WTC11 (cell line): ENCODE results near the gene EME1. TPM values are rescaled to one million over a fixed set of nuclear protein-coding genes. Genes with fewer than 3 reads are reported as not detected.
A peak's percentile ranks its signal among the peaks of the same experiment; 100 is the strongest.

Experiments used
- ATF1 ChIP-seq: sonication (generic); formaldehyde crosslinking; IDR thresholded peaks from 2 replicates; pipeline ENCODE4 v1.8.1; 2023; ENCODE audit warnings: mild to moderate bottlenecking, moderate library complexity, missing genetic modification reagents
- ATF3 ChIP-seq: sonication (generic); formaldehyde crosslinking; conservative IDR thresholded peaks from 2 replicates; pipeline ENCODE4 v1.8.1; 2022; ENCODE audit warnings: mild to moderate bottlenecking, missing genetic modification reagents
- CREM ChIP-seq: sonication (generic); formaldehyde crosslinking; IDR thresholded peaks from 2 replicates; pipeline ENCODE4 v1.8.1; 2022; ENCODE audit warnings: mild to moderate bottlenecking, missing genetic modification reagents, moderate library complexity
- CTCF ChIP-seq: fragments of 200-600 bp; IDR thresholded peaks from 2 replicates; pipeline ENCODE4 v1.8.0; 2022; ENCODE audit warnings: antibody characterized with exemption
- E2F4 ChIP-seq: sonication (generic); formaldehyde crosslinking; IDR thresholded peaks from 2 replicates; pipeline ENCODE4 v1.8.1; 2022; ENCODE audit warnings: low read depth, mild to moderate bottlenecking, moderate library complexity, missing genetic modification reagents, borderline replicate concordance
- ELF4 ChIP-seq: sonication (generic); formaldehyde crosslinking; IDR thresholded peaks from 2 replicates; pipeline ENCODE4 v1.8.1; 2022; ENCODE audit warnings: low read depth, mild to moderate bottlenecking, moderate library complexity, missing genetic modification reagents
- ERG ChIP-seq: fragments of 250-450 bp; sonication (Bioruptor Pico); IDR thresholded peaks from 2 replicates; pipeline ENCODE4 v1.8.0; 2021; ENCODE audit warnings: mild to moderate bottlenecking
- ESRRA ChIP-seq: sonication (generic); formaldehyde crosslinking; IDR thresholded peaks from 2 replicates; pipeline ENCODE4 v1.8.1; 2022; ENCODE audit warnings: mild to moderate bottlenecking, missing genetic modification reagents, borderline replicate concordance
- ETV6 ChIP-seq: sonication (generic); formaldehyde crosslinking; IDR thresholded peaks from 2 replicates; pipeline ENCODE4 v1.8.1; 2022; ENCODE audit warnings: mild to moderate bottlenecking, missing genetic modification reagents
- FOXK1 ChIP-seq: sonication (generic); formaldehyde crosslinking; IDR thresholded peaks from 2 replicates; pipeline ENCODE4 v1.8.0; 2022; ENCODE audit warnings: mild to moderate bottlenecking, moderate library complexity, missing genetic modification reagents
- GABPB1 ChIP-seq: sonication (generic); formaldehyde crosslinking; IDR thresholded peaks from 2 replicates; pipeline ENCODE4 v1.8.1; 2023; ENCODE audit warnings: mild to moderate bottlenecking, missing genetic modification reagents
- KAT7 ChIP-seq: sonication (generic); formaldehyde crosslinking; IDR thresholded peaks from 2 replicates; pipeline ENCODE4 v1.8.1; 2023; ENCODE audit warnings: missing genetic modification reagents, mild to moderate bottlenecking, borderline replicate concordance
- MAX ChIP-seq: sonication (generic); formaldehyde crosslinking; IDR thresholded peaks from 2 replicates; pipeline ENCODE4 v1.8.0; 2022; ENCODE audit warnings: mild to moderate bottlenecking, missing genetic modification reagents
- NFATC4 ChIP-seq: fragments of 250-450 bp; sonication (Bioruptor Pico); IDR thresholded peaks from 2 replicates; pipeline ENCODE4 v1.9.0; 2021; ENCODE audit warnings: mild to moderate bottlenecking
- NFE2L1 ChIP-seq: sonication (generic); formaldehyde crosslinking; IDR thresholded peaks from 2 replicates; pipeline ENCODE4 v1.8.1; 2023; ENCODE audit warnings: missing genetic modification reagents
- NR1H2 ChIP-seq: sonication (generic); formaldehyde crosslinking; IDR thresholded peaks from 2 replicates; pipeline ENCODE4 v1.9.0; 2021; ENCODE audit warnings: mild to moderate bottlenecking, moderate library complexity, missing genetic modification reagents
- PRDM15 ChIP-seq: sonication (generic); formaldehyde crosslinking; IDR thresholded peaks from 2 replicates; pipeline ENCODE4 v1.8.0; 2022; ENCODE audit warnings: missing genetic modification reagents
- PREB ChIP-seq: sonication (generic); formaldehyde crosslinking; IDR thresholded peaks from 2 replicates; pipeline ENCODE4 v1.8.1; 2022; ENCODE audit warnings: mild to moderate bottlenecking, missing genetic modification reagents, moderate library complexity, borderline replicate concordance
- SP1 ChIP-seq: sonication (generic); formaldehyde crosslinking; conservative IDR thresholded peaks from 2 replicates; pipeline ENCODE4 v1.8.1; 2022; ENCODE audit warnings: missing genetic modification reagents
- TCF7 ChIP-seq: sonication (generic); formaldehyde crosslinking; IDR thresholded peaks from 2 replicates; pipeline ENCODE4 v1.8.0; 2022; ENCODE audit warnings: mild to moderate bottlenecking, low read depth, missing genetic modification reagents, moderate library complexity
- TEAD4 ChIP-seq: sonication (generic); formaldehyde crosslinking; IDR thresholded peaks from 2 replicates; pipeline ENCODE4 v1.8.0; 2022; ENCODE audit warnings: mild to moderate bottlenecking, missing genetic modification reagents
- ZNF232 ChIP-seq: sonication (generic); formaldehyde crosslinking; IDR thresholded peaks from 2 replicates; pipeline ENCODE4 v1.8.0; 2022; ENCODE audit warnings: mild to moderate bottlenecking, missing genetic modification reagents
- ZNF281 ChIP-seq: sonication (generic); formaldehyde crosslinking; IDR thresholded peaks from 2 replicates; pipeline ENCODE4 v1.8.0; 2023; ENCODE audit warnings: mild to moderate bottlenecking, missing genetic modification reagents
- ZNF512 ChIP-seq: sonication (generic); formaldehyde crosslinking; IDR thresholded peaks from 2 replicates; pipeline ENCODE4 v1.8.1; 2022; ENCODE audit warnings: missing genetic modification reagents, borderline replicate concordance
- total RNA-seq: library from RNA; stranded (reverse); gene quantifications from 3 replicates; pipeline ENCODE4 v1.2.3, GENCODE V29; 2021

The EME1 gene
- total RNA-seq, 1 experiment from 2014 or later, result 24.9 TPM

- TF ChIP-seq ERG (CRISPR knock-in tag) (no peak), ETV6 (CRISPR knock-in tag) (peak; percentile 97), TCF7 (CRISPR knock-in tag) (0 out of 2 replicates have a peak, but pooled peaks have one; percentile 52), ATF1 (CRISPR knock-in tag) (no peak), ATF3 (CRISPR knock-in tag) (no peak), NFE2L1 (CRISPR knock-in tag) (peak; percentile 77; the same call in 1 of the 2 replicates), ZNF281 (peak; percentile 84), SP1 (CRISPR knock-in tag) (peak; percentile 75), MAX (CRISPR knock-in tag) (peak; percentile 89), FOXK1 (CRISPR knock-in tag) (peak; percentile 91), PREB (peak; percentile 83; the same call in 1 of the 2 replicates), ESRRA (CRISPR knock-in tag) (0 out of 2 replicates have a peak, but pooled peaks have one; percentile 31), TEAD4 (CRISPR knock-in tag) (no peak), CTCF (no peak), ZNF232 (CRISPR knock-in tag) (no peak; the same call in 1 of the 2 replicates), GABPB1 (peak; percentile 93), ZNF512 (CRISPR knock-in tag) (no peak), CREM (CRISPR knock-in tag) (0 out of 2 replicates have a peak, but pooled peaks have one; percentile 34), NFATC4 (CRISPR knock-in tag) (no peak), KAT7 (CRISPR knock-in tag) (no peak), NR1H2 (no peak), PRDM15 (CRISPR knock-in tag) (no peak), ELF4 (CRISPR knock-in tag) (no peak), E2F4 (CRISPR knock-in tag) (0 out of 2 replicates have a peak, but pooled peaks have one; percentile 43)
- TF ChIP-seq, all 79 proteins: peak for 24
Observed at GRCh38 chr17:50372758-50373556, at the start of gene EME1, which contains the start of gene MRPL27 (continued).
